SU-DHL-6 (cell line): Measurements from ENCODE around the gene GJA8.

Source experiments
- H2AFZ ChIP-seq: fragments of 200-600 bp; sonication (generic); 2 replicates; pipeline ENCODE4 v1.6.1; 2014; ENCODE audit warnings: low read depth, mild to moderate bottlenecking, moderate library complexity, mixed read lengths, antibody characterized with exemption, low read length; ENCODE audit not compliant: severe bottlenecking
- H3F3A ChIP-seq: fragments of 200-600 bp; shearing (Covaris generic); 2 replicates; pipeline ENCODE4 v1.6.0; 2016; ENCODE audit warnings: antibody characterized with exemption, mild to moderate bottlenecking; ENCODE audit not compliant: insufficient read depth
- H3K27ac ChIP-seq: fragments of 200-600 bp; sonication (generic); 2 replicates; pipeline ENCODE4 v1.5.1; 2016; ENCODE audit warnings: low read depth, mild to moderate bottlenecking, low read length, moderate library complexity, mixed read lengths
- H3K27me3 ChIP-seq: fragments of 200-600 bp; sonication (generic), shearing (Covaris generic); 2 replicates; pipeline ENCODE4 v1.6.0; 2014; ENCODE audit warnings: mild to moderate bottlenecking, low read length
- H3K36me3 ChIP-seq: fragments of 200-600 bp; sonication (generic); 2 replicates; pipeline ENCODE4 v1.6.1; 2014; ENCODE audit warnings: mild to moderate bottlenecking, low read length, mixed read lengths
- H3K4me2 ChIP-seq: fragments of 300-600, 200-600 bp; shearing (Covaris generic), sonication (generic); 2 replicates; pipeline ENCODE4 v1.6.0; 2014; ENCODE audit warnings: low read length, low read depth, mild to moderate bottlenecking; ENCODE audit not compliant: poor library complexity, severe bottlenecking
- H3K4me3 ChIP-seq: fragments of 200-600 bp; sonication (generic); 2 replicates; pipeline ENCODE4 v1.5.1; 2014; ENCODE audit warnings: antibody characterized with exemption, low read length, mild to moderate bottlenecking, mixed read lengths; ENCODE audit not compliant: insufficient read depth, poor library complexity, severe bottlenecking
- H3K79me2 ChIP-seq: fragments of 200-600 bp; sonication (generic); 2 replicates; pipeline ENCODE4 v1.6.1; 2014; ENCODE audit warnings: mild to moderate bottlenecking, low read length, moderate library complexity; ENCODE audit not compliant: insufficient read depth
- H3K9ac ChIP-seq: fragments of 200-600 bp; sonication (generic); 2 replicates; pipeline ENCODE4 v1.7.0; 2014; ENCODE audit warnings: mild to moderate bottlenecking, low read length
- H3K9me2 ChIP-seq: fragments of 200-600 bp; sonication (generic); replicated peaks from 2 replicates; pipeline ENCODE4 v1.6.1; 2014; ENCODE audit warnings: low read length; ENCODE audit not compliant: insufficient read depth
- H3K9me3 ChIP-seq: fragments of 200-600 bp; sonication (generic); 2 replicates; pipeline ENCODE4 v1.6.1; 2014; ENCODE audit warnings: low read length, mixed read lengths; ENCODE audit not compliant: insufficient read depth
- H4K20me1 ChIP-seq: fragments of 200-600 bp; sonication (generic); 2 replicates; pipeline ENCODE4 v1.6.1; 2014; ENCODE audit warnings: low read depth, mild to moderate bottlenecking, antibody characterized with exemption, low read length, moderate library complexity, mixed read lengths
- EZH2phosphoT487 ChIP-seq: fragments of 200-600 bp; sonication (generic), shearing (Covaris generic); conservative IDR thresholded peaks from 2 replicates; pipeline ENCODE4 v1.6.1; 2018; ENCODE audit warnings: mild to moderate bottlenecking, antibody characterized with exemption, low read length, moderate library complexity, mixed read lengths
- TF ChIP-seq, protein P1 (sequence below): fragments of 200-600 bp; sonication (generic); IDR thresholded peaks from one replicate; pipeline ENCODE4 v1.5.1; 2017; ENCODE audit warnings: antibody characterized with exemption, mild to moderate bottlenecking, low read length, moderate library complexity; ENCODE audit not compliant: insufficient read depth, poor library complexity, severe bottlenecking

GJA8 gene

GRCh38 chr1:147878022-147878421 lies 24.6 kb upstream of the GJA8 start:
- Histone ChIP-seq H3K79me2 (no peaks in the 10 kb centered on the region), H3K27ac (no peak overlapping the region), H2AFZ (no peak overlapping the region), H3K9ac (no peak overlapping the region), H3K27me3 (no peaks in the 10 kb centered on the region), H3K9me3 (no peaks in the 10 kb centered on the region), H3F3A (no peaks in the 10 kb centered on the region), H3K4me2 (no peak overlapping the region), H3K4me3 (no peak overlapping the region), H4K20me1 (no peaks in the 10 kb centered on the region), H3K9me2 (no peaks in the 10 kb centered on the region), H3K36me3 (no peaks in the 10 kb centered on the region)
- TF ChIP-seq EZH2phosphoT487, result no peak
- TF ChIP-seq, protein P1, sequence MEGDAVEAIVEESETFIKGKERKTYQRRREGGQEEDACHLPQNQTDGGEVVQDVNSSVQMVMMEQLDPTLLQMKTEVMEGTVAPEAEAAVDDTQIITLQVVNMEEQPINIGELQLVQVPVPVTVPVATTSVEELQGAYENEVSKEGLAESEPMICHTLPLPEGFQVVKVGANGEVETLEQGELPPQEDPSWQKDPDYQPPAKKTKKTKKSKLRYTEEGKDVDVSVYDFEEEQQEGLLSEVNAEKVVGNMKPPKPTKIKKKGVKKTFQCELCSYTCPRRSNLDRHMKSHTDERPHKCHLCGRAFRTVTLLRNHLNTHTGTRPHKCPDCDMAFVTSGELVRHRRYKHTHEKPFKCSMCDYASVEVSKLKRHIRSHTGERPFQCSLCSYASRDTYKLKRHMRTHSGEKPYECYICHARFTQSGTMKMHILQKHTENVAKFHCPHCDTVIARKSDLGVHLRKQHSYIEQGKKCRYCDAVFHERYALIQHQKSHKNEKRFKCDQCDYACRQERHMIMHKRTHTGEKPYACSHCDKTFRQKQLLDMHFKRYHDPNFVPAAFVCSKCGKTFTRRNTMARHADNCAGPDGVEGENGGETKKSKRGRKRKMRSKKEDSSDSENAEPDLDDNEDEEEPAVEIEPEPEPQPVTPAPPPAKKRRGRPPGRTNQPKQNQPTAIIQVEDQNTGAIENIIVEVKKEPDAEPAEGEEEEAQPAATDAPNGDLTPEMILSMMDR, result no peak

GRCh38 chr1:147879911-147880310 lies 22.7 kb upstream of the GJA8 start:
- no peaks in the 10 kb centered on the region for H3K9me3 ChIP-seq

DNA sequence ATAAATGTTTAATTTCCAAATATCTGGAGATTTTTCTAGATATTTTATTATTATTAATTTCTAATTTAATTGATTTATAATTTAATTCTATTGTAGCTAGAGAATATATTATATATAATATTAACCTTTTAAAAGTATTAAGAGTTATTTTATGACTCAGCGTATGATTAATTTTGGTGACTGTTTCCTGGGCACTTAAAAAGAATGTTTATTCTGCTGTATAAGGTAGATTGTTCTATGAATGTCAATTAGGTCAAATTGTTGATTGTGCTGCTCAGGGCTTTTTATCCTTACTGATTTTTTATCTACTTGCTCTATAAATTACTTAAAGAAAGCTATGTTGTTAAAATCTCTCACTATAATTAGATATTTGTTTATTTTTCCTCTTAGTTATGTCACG lies 20.1 kb upstream of the GJA8 start:
- H3K9me3 ChIP-seq, result no peaks in the 10 kb centered on the region
- no peaks in the 10 kb centered on the region for H3K27me3 ChIP-seq
- no peaks in the 10 kb centered on the region for H3K9me2 ChIP-seq
- no peaks in the 10 kb centered on the region for H3K36me3 ChIP-seq
- H3K79me2 ChIP-seq, result no peaks in the 10 kb centered on the region
- H4K20me1 ChIP-seq, result no peaks in the 10 kb centered on the region
- H3K4me3 ChIP-seq, result no peak overlapping the region
- no peak overlapping the region for H3K9ac ChIP-seq
- no peak overlapping the region for H3K27ac ChIP-seq
- no peak overlapping the region for H3K4me2 ChIP-seq
- no peak overlapping the region for H2AFZ ChIP-seq
- TF ChIP-seq, protein P1, result no peak
- TF ChIP-seq EZH2phosphoT487, result no peak
- H3F3A ChIP-seq, result no peaks in the 10 kb centered on the region

More at GRCh38 chr1:147879911-147880310, 22.7 kb upstream of the GJA8 start:
- no peaks in the 10 kb centered on the region for H3K27me3 ChIP-seq
- H3K4me2 ChIP-seq, result no peak overlapping the region
- no peak overlapping the region for H3K27ac ChIP-seq
- H3K4me3 ChIP-seq, result no peak overlapping the region
- no peak overlapping the region for H3K9ac ChIP-seq
- H3K79me2 ChIP-seq, result no peaks in the 10 kb centered on the region
- H3F3A ChIP-seq, result no peaks in the 10 kb centered on the region
- TF ChIP-seq EZH2phosphoT487, result no peak
- TF ChIP-seq, protein P1, result no peak
- H4K20me1 ChIP-seq, result no peaks in the 10 kb centered on the region
- H3K36me3 ChIP-seq, result no peaks in the 10 kb centered on the region
- no peaks in the 10 kb centered on the region for H3K9me2 ChIP-seq
- H2AFZ ChIP-seq, result no peak overlapping the region
